H1 (cell line): ENCODE data around the gene IST1. TPM values are rescaled to one million over a fixed set of nuclear protein-coding genes. Genes with fewer than 3 reads are reported as not detected.

Source experiments
- CTCF ChIA-PET: fragments of 300-600 bp; sonication (Branson Sonifier 250); formaldehyde crosslinking; loops from one replicate; lab custom pipeline; 2021; ENCODE audit not compliant: partially characterized antibody; lab: Charles Lee
- POLR2A ChIA-PET: fragments of 300-600 bp; sonication (Branson Sonifier 250); formaldehyde crosslinking; loops from one replicate; lab custom pipeline; 2021; ENCODE audit warnings: inconsistent platforms; ENCODE audit not compliant: partially characterized antibody; lab: Charles Lee
- DNase-seq, 2 experiments: peaks; one replicate each; pipeline versions ENCODE4 v3.0.0 to v3.0.0-alpha.2; 2010 to 2022; ENCODE audit warnings: low spot score in 2 of 2, low read depth in 1 of 2, mixed read lengths in 1 of 2
- FAIRE-seq: peaks from 2 replicates; lab custom pipeline; 2011; peaks lifted over from hg19 to GRCh38; lab: Jason Lieb, UNC
- H2AFZ ChIP-seq: 2 replicates; pipeline ENCODE4 v1.8.1; 2012; ENCODE audit warnings: low read length, inconsistent platforms
- H2AK5ac ChIP-seq: 2 replicates; pipeline ENCODE4 v1.6.1; 2013; ENCODE audit warnings: low read depth, low read length
- H2BK120ac ChIP-seq: replicated peaks from 2 replicates; pipeline ENCODE3; 2013; ENCODE audit warnings: low read depth, low read length, inconsistent platforms
- H2BK12ac ChIP-seq: 2 replicates; pipeline ENCODE4 v1.6.1; 2013; ENCODE audit warnings: low read depth, low read length
- H2BK15ac ChIP-seq: 2 replicates; pipeline ENCODE4 v1.6.1; 2013; ENCODE audit warnings: low read length
- H2BK20ac ChIP-seq: 2 replicates; pipeline ENCODE4 v1.6.1; 2013; ENCODE audit warnings: low read length
- H2BK5ac ChIP-seq: 2 replicates; pipeline ENCODE4 v1.6.1; 2013; ENCODE audit warnings: low read depth, low read length
- H3K14ac ChIP-seq: 2 replicates; pipeline ENCODE4 v1.6.1; 2013; ENCODE audit warnings: inconsistent platforms; ENCODE audit not compliant: insufficient read length
- H3K18ac ChIP-seq: 2 replicates; pipeline ENCODE4 v1.6.1; 2013; ENCODE audit warnings: low read length; ENCODE audit errors: extremely low read depth
- H3K23ac ChIP-seq: 2 replicates; pipeline ENCODE4 v1.6.1; 2013; ENCODE audit warnings: inconsistent platforms; ENCODE audit not compliant: insufficient read length
- H3K23me2 ChIP-seq: 2 replicates; pipeline ENCODE4 v1.6.1; 2013; ENCODE audit warnings: low read depth, low read length
- H3K27ac ChIP-seq: 2 replicates; pipeline ENCODE4 v1.6.1; 2011; ENCODE audit warnings: low read depth, low read length, inconsistent platforms
- H3K27me3 ChIP-seq, 4 experiments: replicated peaks in 1 of 4; 1 replicate in 1 of 4; 2 replicates in 3 of 4; pipeline versions ENCODE4 v1.6.1 to v1.8.1; 2011 to 2013; ENCODE audit warnings: low read length in 3 of 4, mild to moderate bottlenecking in 3 of 4, inconsistent platforms in 2 of 4, mixed read lengths in 2 of 4, moderate library complexity in 1 of 4; ENCODE audit not compliant: control insufficient read depth in 3 of 4, insufficient read depth in 3 of 4; ENCODE audit errors: extremely low read depth in 1 of 4
- H3K36me3 ChIP-seq, 4 experiments: 2 replicates each; pipeline versions ENCODE4 v1.6.1 to v1.8.1; 2011 to 2013; ENCODE audit warnings: mild to moderate bottlenecking in 4 of 4, low read length in 3 of 4, moderate library complexity in 2 of 4, control low read depth in 1 of 4, inconsistent platforms in 1 of 4; ENCODE audit not compliant: insufficient read depth in 4 of 4, control insufficient read depth in 2 of 4
- H3K4ac ChIP-seq: replicated peaks from 2 replicates; pipeline ENCODE3; 2013; ENCODE audit warnings: low read length, low read depth, mixed read lengths, inconsistent platforms; ENCODE audit not compliant: insufficient read length
- H3K4me1 ChIP-seq, 4 experiments: replicated peaks in 1 of 4; 1 replicate in 1 of 4; 2 replicates in 3 of 4; pipeline versions ENCODE4 v1.6.1 to v1.8.1; 2011 to 2013; ENCODE audit warnings: low read length in 3 of 4, inconsistent platforms in 2 of 4, mixed read lengths in 1 of 4; ENCODE audit not compliant: insufficient read depth in 4 of 4, control insufficient read depth in 3 of 4
- H3K4me2 ChIP-seq, 2 experiments: 2 replicates each; pipeline versions ENCODE4 v1.6.1 to v1.8.1; 2011 to 2013; ENCODE audit warnings: low read depth in 2 of 2, low read length in 2 of 2, control low read depth in 1 of 2, inconsistent platforms in 1 of 2, mild to moderate bottlenecking in 1 of 2; ENCODE audit not compliant: insufficient read depth in 1 of 2
- H3K4me3 ChIP-seq, 4 experiments: fragments of 200-600, 300-600 bp in 1 of 4; sonication (generic), shearing (Covaris generic), sonication (Bioruptor Twin) in 1 of 4; 2 replicates each; pipeline versions ENCODE4 v1.5.1 to v1.8.1; 2011 to 2016; ENCODE audit warnings: low read length in 4 of 4, low read depth in 3 of 4, control low read depth in 2 of 4, inconsistent platforms in 2 of 4, mild to moderate bottlenecking in 2 of 4, mixed read lengths in 1 of 4, moderate library complexity in 1 of 4; ENCODE audit not compliant: insufficient read depth in 2 of 4; ENCODE audit errors: extremely low read depth in 1 of 4
- H3K56ac ChIP-seq: replicated peaks from 2 replicates; pipeline ENCODE3; 2013; ENCODE audit warnings: low read depth, mild to moderate bottlenecking, mixed read lengths, low read length, inconsistent platforms; ENCODE audit not compliant: insufficient read length
- H3K79me1 ChIP-seq: 2 replicates; pipeline ENCODE4 v1.6.1; 2013; ENCODE audit warnings: low read depth, low read length, control low read depth
- H3K79me2 ChIP-seq, 2 experiments: 2 replicates each; pipeline versions ENCODE4 v1.6.1 to v1.8.1; 2012 to 2013; ENCODE audit warnings: low read length in 2 of 2, mild to moderate bottlenecking in 2 of 2, inconsistent platforms in 1 of 2; ENCODE audit not compliant: insufficient read depth in 2 of 2, control insufficient read depth in 1 of 2
- H3K9ac ChIP-seq, 4 experiments: replicated peaks in 1 of 4; 1 replicate in 1 of 4; 2 replicates in 3 of 4; pipeline versions ENCODE4 v1.6.1 to v1.8.1; 2011 to 2013; ENCODE audit warnings: low read depth in 3 of 4, low read length in 3 of 4, control low read depth in 2 of 4, mild to moderate bottlenecking in 2 of 4, moderate library complexity in 2 of 4, inconsistent platforms in 1 of 4; ENCODE audit errors: extremely low read depth in 1 of 4
- H3K9me3 ChIP-seq, 2 experiments: 2 replicates each; pipeline versions ENCODE4 v1.6.1 to v1.8.1; 2012 to 2013; ENCODE audit warnings: mild to moderate bottlenecking in 2 of 2, moderate library complexity in 2 of 2, control low read depth in 1 of 2, inconsistent platforms in 1 of 2, low read depth in 1 of 2, low read length in 1 of 2, mixed read lengths in 1 of 2; ENCODE audit not compliant: insufficient read depth in 2 of 2
- H4K20me1 ChIP-seq, 2 experiments: replicated peaks in 1 of 2; 2 replicates each; pipeline versions ENCODE3 to v1.8.1; 2011 to 2013; ENCODE audit warnings: inconsistent platforms in 2 of 2, low read length in 2 of 2, mild to moderate bottlenecking in 1 of 2; ENCODE audit not compliant: insufficient read depth in 2 of 2, control insufficient read depth in 1 of 2
- H4K5ac ChIP-seq: 2 replicates; pipeline ENCODE4 v1.6.1; 2013; ENCODE audit warnings: low read length, low read depth, mixed read lengths, inconsistent platforms; ENCODE audit not compliant: insufficient read length
- H4K8ac ChIP-seq: 2 replicates; pipeline ENCODE4 v1.8.0; 2013; ENCODE audit warnings: mild to moderate bottlenecking, moderate library complexity, low read length, inconsistent platforms; ENCODE audit not compliant: insufficient read depth; ENCODE audit errors: extremely low read depth
- H4K91ac ChIP-seq: replicated peaks from 2 replicates; pipeline ENCODE3; 2013; ENCODE audit warnings: low read length, mixed read lengths, inconsistent platforms; ENCODE audit not compliant: insufficient read length
- CEBPB ChIP-seq: IDR thresholded peaks from 2 replicates; pipeline ENCODE4 v1.6.1; 2012; ENCODE audit warnings: low read depth, low read length
- CTBP2 ChIP-seq: IDR thresholded peaks from 2 replicates; pipeline ENCODE4 v1.7.0; 2011; ENCODE audit warnings: borderline replicate concordance, mild to moderate bottlenecking, moderate library complexity, mixed read lengths, low read length; ENCODE audit not compliant: insufficient read depth, insufficient read length
- CTCF ChIP-seq, 3 experiments: IDR thresholded peaks; 1 replicate in 2 of 3; 2 replicates in 1 of 3; pipeline versions ENCODE4 v1.5.1 to v1.6.1; 2011; ENCODE audit warnings: low read length in 3 of 3, mild to moderate bottlenecking in 3 of 3, inconsistent platforms in 2 of 3, low read depth in 1 of 3, moderate library complexity in 1 of 3; ENCODE audit not compliant: insufficient read depth in 1 of 3; ENCODE audit errors: control extremely low read depth in 1 of 3
- PHF8 ChIP-seq: fragments of 200-600 bp; sonication (generic); conservative IDR thresholded peaks from 2 replicates; pipeline ENCODE4 v1.7.1; 2012; ENCODE audit warnings: low read depth, mild to moderate bottlenecking, inconsistent platforms, low read length, moderate library complexity
- SP4 ChIP-seq: IDR thresholded peaks from 2 replicates; pipeline ENCODE4 v1.6.1; 2012; ENCODE audit warnings: low read length, inconsistent platforms
- SUZ12 ChIP-seq: fragments of 200-600 bp; sonication (generic); IDR thresholded peaks from 2 replicates; pipeline ENCODE4 v1.6.1; 2012; ENCODE audit warnings: mild to moderate bottlenecking, inconsistent platforms, low read length, moderate library complexity, mixed read lengths
- TAF1 ChIP-seq: IDR thresholded peaks from 2 replicates; pipeline ENCODE4 v1.6.1; 2011; ENCODE audit warnings: mild to moderate bottlenecking, low read depth, low read length
- TAF7 ChIP-seq: optimal IDR thresholded peaks from 2 replicates; pipeline ENCODE3; 2011; ENCODE audit warnings: low read depth, mild to moderate bottlenecking, inconsistent platforms, low read length, moderate library complexity, borderline replicate concordance
- YY1 ChIP-seq: IDR thresholded peaks from 2 replicates; pipeline ENCODE4 v1.6.1; 2011; ENCODE audit warnings: low read depth, mild to moderate bottlenecking, low read length
- WGBS, 2 experiments: shearing (Covaris generic) in 1 of 2; methylation state at CpG; one replicate each; pipeline versions ENCODE4 v1.1.6 to v1.1.7; 2013 to 2015; ENCODE audit warnings: low lambda C conversion rate in 2 of 2, mixed read lengths in 2 of 2, inconsistent platforms in 1 of 2, low coverage in 1 of 2, missing lambda C conversion rate in 1 of 2; ENCODE audit not compliant: insufficient replicate concordance in 2 of 2, insufficient coverage in 1 of 2, insufficient read length in 1 of 2; ENCODE audit errors: extremely low coverage in 1 of 2, missing lambda C conversion rate in 1 of 2; 5-methylcytosine and 5-hydroxymethylcytosine counted together
- polyA plus RNA-seq, 7 experiments: library from polyadenylated mRNA; depleted of rRNA in 3 of 7; stranded (reverse) in 5 of 7; unstranded in 2 of 7; fragments of >200 nt in 5 of 7; fragments of 200-250 nt in 2 of 7; gene quantifications; 1 replicate in 5 of 7; 2 replicates in 1 of 7; 4 replicates in 1 of 7; pipeline versions ENCODE4 v1.2.1 to v1.2.3, GENCODE V29; 2011 to 2013; ENCODE audit warnings: missing spikeins in 2 of 7, mixed read lengths in 2 of 7
- total RNA-seq: library from RNA; stranded (reverse); fragmentation: NEBNext Ultra II Directional; extraction: Animal tissue kit (Norgen Biotek cat#: 25700); gene quantifications from 2 replicates; pipeline ENCODE4 v1.2.1, GENCODE V29; 2021

The IST1 gene
- total and polyA plus RNA-seq, 2 of the 8 experiments (the other 6 are each of a cell fraction or from before 2014, with no cell fraction given): 190 to 248 TPM

GRCh38 chr16:71855937-71856662 lies 39.2 kb upstream of the IST1 start:
- H3K56ac ChIP-seq: no peak overlapping the region
- CTCF ChIA-PET: interaction anchor here (0.5 to 5.9 kb wide), 5 partner anchors 15 to 108 kb away, joined by 3 to 32 read pairs (median 4); no protein-coding TSS in a partner anchor
- H4K5ac ChIP-seq: no peak overlapping the region
- no peak overlapping the region for H2BK20ac ChIP-seq
- H3K27me3 ChIP-seq: no peaks in the 10 kb centered on the region
- no peak overlapping the region for H2BK12ac ChIP-seq
- H3K4me1 ChIP-seq: no peaks in the 10 kb centered on the region
- no peak overlapping the region for H3K14ac ChIP-seq
- no peak for FAIRE-seq
- no peak overlapping the region for H2BK120ac ChIP-seq
- H4K91ac ChIP-seq: no peak overlapping the region
- no peak overlapping the region for H3K18ac ChIP-seq
- H4K8ac ChIP-seq: no peak overlapping the region
- H3K4ac ChIP-seq: no peak overlapping the region
- no peaks in the 10 kb centered on the region for H3K79me2 ChIP-seq
- H3K9ac ChIP-seq: no peak overlapping the region; a peak in 1 of 7 replicates
- 94% methylated on average over 5 of the region's 5 CpGs; no CpG with 5 or more reads in 1 of the 2 experiments for WGBS, 2 experiments
- H3K23ac ChIP-seq: no peak overlapping the region
- POLR2A ChIA-PET: interaction anchor here (1.2 to 2.5 kb wide), 3 partner anchors 9 to 39 kb away, joined by 4 to 9 read pairs (median 6); partner anchors contain the start of gene IST1
- no peaks in the 10 kb centered on the region for H3K9me3 ChIP-seq
- H3K27ac ChIP-seq: no peak overlapping the region
- no peaks in the 10 kb centered on the region for H3K23me2 ChIP-seq
- H4K20me1 ChIP-seq: peaks cover 3 to 14% of the 10 kb centered on the region in 2 experiments
- H2AFZ ChIP-seq: no peak overlapping the region
- no peak for DNase-seq
- H3K4me2 ChIP-seq: no peak overlapping the region
- no peak overlapping the region for H2BK15ac ChIP-seq
- no peaks in the 10 kb centered on the region; the same call in 1 of the 2 replicates for H3K79me1 ChIP-seq
- peaks cover 3 to 35% (median 12%) of the 10 kb centered on the region in 4 experiments for H3K36me3 ChIP-seq
- H2AK5ac ChIP-seq: no peak overlapping the region
- H3K4me3 ChIP-seq: no peak overlapping the region
- no peak overlapping the region; the same call in 1 of the 2 replicates for H2BK5ac ChIP-seq
- TF ChIP-seq YY1: no peak
- TF ChIP-seq PHF8: no peak
- no peak for TF ChIP-seq TAF1
- no peak for TF ChIP-seq CTCF (IDR thresholded peaks at IDR 0.05; ENCODE audit: control extremely low read depth in 1 of 3, insufficient read depth in 1 of 3, low read depth in 1 of 3, low read length in 3 of 3)
- TF ChIP-seq SUZ12: no peak
- TF ChIP-seq CTBP2: no peak
- no peak for TF ChIP-seq SP4
- no peak for TF ChIP-seq TAF7
- TF ChIP-seq CEBPB: no peak
